SH-SY5Y (cell line): ENCODE data around the gene RAP2C.

Experiments used
- GATA2 ChIP-seq: IDR thresholded peaks from 2 replicates; pipeline ENCODE4 v1.6.1; 2011; ENCODE audit warnings: mild to moderate bottlenecking, low read depth, low read length
- GATA3 ChIP-seq: IDR thresholded peaks from 2 replicates; pipeline ENCODE4 v1.6.1; 2011; ENCODE audit warnings: low read depth, mild to moderate bottlenecking, low read length, moderate library complexity

DNA sequence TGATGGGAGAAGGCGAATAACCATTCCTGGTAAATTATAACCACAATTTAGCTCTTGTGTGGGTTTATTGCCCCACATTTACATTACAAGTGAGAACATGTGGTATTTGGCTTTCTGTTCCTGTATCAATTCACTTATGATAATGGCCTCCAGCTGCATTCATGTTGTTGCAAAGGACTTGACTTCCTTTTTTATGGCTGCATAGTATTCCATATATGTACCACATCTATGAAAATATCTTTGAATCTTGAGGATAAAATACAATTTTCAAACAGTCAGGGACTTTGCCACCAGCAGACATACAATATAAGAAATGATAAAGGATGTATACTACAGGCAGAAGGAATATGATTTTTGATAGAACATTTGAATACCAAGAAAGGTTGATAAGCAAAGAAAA, 27.3 kb downstream of the RAP2C start:
- TF ChIP-seq GATA3 (no peak), GATA2 (no peak)
